ENCODE data around the gene CRIP2.

The CRIP2 gene

GRCh38 chr14:105465209-105466031 lies 9.2 kb upstream of the CRIP2 start:
- Histone ChIP-seq H3K4me3 (IDR thresholded peaks at IDR 0.05; ENCODE audit: insufficient read depth, low read depth, low read length) (no peak overlapping the region), H3K4me1 (ENCODE audit: low read depth, poor library complexity, severe bottlenecking) (no peaks in the 10 kb centered on the region), H4K20me1 (ENCODE audit: insufficient read depth) (no peaks in the 10 kb centered on the region), H3K27ac (no peak overlapping the region), H3K4me2 (no peak overlapping the region), H3K36me3 (ENCODE audit: insufficient read depth) (no peaks in the 10 kb centered on the region), H3K79me2 (ENCODE audit: insufficient read depth, low read depth) (no peaks in the 10 kb centered on the region), H3K9ac (no peak overlapping the region), H3K27me3 (ENCODE audit: insufficient read depth, low read depth) (no peaks in the 10 kb centered on the region; the same call in 1 of the 2 replicates), H2AFZ (ENCODE audit: low read depth) (no peak overlapping the region)
- TF ChIP-seq, protein P1, sequence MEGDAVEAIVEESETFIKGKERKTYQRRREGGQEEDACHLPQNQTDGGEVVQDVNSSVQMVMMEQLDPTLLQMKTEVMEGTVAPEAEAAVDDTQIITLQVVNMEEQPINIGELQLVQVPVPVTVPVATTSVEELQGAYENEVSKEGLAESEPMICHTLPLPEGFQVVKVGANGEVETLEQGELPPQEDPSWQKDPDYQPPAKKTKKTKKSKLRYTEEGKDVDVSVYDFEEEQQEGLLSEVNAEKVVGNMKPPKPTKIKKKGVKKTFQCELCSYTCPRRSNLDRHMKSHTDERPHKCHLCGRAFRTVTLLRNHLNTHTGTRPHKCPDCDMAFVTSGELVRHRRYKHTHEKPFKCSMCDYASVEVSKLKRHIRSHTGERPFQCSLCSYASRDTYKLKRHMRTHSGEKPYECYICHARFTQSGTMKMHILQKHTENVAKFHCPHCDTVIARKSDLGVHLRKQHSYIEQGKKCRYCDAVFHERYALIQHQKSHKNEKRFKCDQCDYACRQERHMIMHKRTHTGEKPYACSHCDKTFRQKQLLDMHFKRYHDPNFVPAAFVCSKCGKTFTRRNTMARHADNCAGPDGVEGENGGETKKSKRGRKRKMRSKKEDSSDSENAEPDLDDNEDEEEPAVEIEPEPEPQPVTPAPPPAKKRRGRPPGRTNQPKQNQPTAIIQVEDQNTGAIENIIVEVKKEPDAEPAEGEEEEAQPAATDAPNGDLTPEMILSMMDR (conservative IDR thresholded peaks at IDR 0.05; ENCODE audit: low read depth, low read length): no peak

GRCh38 chr14:105466531-105467248 lies 7.9 kb upstream of the CRIP2 start:
- H3K9ac ChIP-seq: no peak overlapping the region
- H3K4me3 ChIP-seq (IDR thresholded peaks at IDR 0.05; ENCODE audit: insufficient read depth, low read depth, low read length): no peak overlapping the region
- H3K36me3 ChIP-seq (ENCODE audit: insufficient read depth): no peaks in the 10 kb centered on the region
- TF ChIP-seq, protein P1 (conservative IDR thresholded peaks at IDR 0.05; ENCODE audit: low read depth, low read length): no peak
- H2AFZ ChIP-seq (ENCODE audit: low read depth): no peak overlapping the region
- H3K79me2 ChIP-seq (ENCODE audit: insufficient read depth, low read depth): no peaks in the 10 kb centered on the region
- no peak overlapping the region for H3K4me2 ChIP-seq
- H3K27me3 ChIP-seq (ENCODE audit: insufficient read depth, low read depth): no peaks in the 10 kb centered on the region; the same call in 1 of the 2 replicates
- no peak overlapping the region for H3K27ac ChIP-seq
- no peaks in the 10 kb centered on the region for H3K4me1 ChIP-seq (ENCODE audit: low read depth, poor library complexity, severe bottlenecking)
- no peaks in the 10 kb centered on the region for H4K20me1 ChIP-seq (ENCODE audit: insufficient read depth)

DNA sequence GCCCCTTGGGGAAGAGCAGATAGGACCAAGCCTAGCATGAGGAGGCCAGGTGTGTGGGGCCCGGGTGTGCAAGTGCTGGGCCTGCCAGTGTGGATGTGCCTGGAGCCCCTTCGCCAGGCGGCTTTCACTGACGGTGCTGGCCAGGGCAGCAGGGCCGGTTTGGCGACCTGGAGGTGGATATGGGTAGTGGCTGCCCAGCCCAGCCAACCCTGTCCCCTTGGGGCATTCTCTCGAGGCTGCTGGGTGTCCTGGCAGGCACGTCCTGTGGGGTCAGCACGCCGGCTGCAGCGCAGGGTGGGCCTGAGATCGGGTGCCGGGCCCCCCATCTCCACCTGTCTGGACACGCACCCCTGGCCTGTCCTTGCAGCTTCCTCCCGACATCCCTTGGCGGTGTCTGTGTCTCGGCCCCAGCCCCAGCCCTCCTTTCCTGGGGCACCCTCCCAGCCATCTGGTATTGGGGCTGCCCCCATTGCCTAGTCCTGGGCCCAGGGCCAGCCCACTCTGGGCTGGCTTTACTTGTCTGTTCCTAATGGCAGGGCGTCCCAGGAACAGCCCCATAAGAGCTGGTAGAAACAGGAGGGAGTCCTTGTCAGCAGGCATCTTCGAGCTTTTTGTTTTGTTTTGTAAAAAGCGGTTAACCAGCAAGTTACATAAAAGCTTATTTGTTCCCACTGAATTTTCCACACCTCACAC lies 7.2 kb upstream of the CRIP2 start:
- no peak overlapping the region for H3K4me2 ChIP-seq
- H3K79me2 ChIP-seq (ENCODE audit: insufficient read depth, low read depth): no peaks in the 10 kb centered on the region
- no peaks in the 10 kb centered on the region for H4K20me1 ChIP-seq (ENCODE audit: insufficient read depth)
- H3K4me1 ChIP-seq (ENCODE audit: low read depth, poor library complexity, severe bottlenecking): no peaks in the 10 kb centered on the region
- H2AFZ ChIP-seq (ENCODE audit: low read depth): no peak overlapping the region
- H3K27me3 ChIP-seq (ENCODE audit: insufficient read depth, low read depth): no peaks in the 10 kb centered on the region; the same call in 1 of the 2 replicates
- H3K9ac ChIP-seq: no peak overlapping the region
- no peaks in the 10 kb centered on the region for H3K36me3 ChIP-seq (ENCODE audit: insufficient read depth)
- TF ChIP-seq, protein P1 (conservative IDR thresholded peaks at IDR 0.05; ENCODE audit: low read depth, low read length): no peak
- no peak overlapping the region for H3K27ac ChIP-seq
- no peak overlapping the region for H3K4me3 ChIP-seq (IDR thresholded peaks at IDR 0.05; ENCODE audit: insufficient read depth, low read depth, low read length)

DNA sequence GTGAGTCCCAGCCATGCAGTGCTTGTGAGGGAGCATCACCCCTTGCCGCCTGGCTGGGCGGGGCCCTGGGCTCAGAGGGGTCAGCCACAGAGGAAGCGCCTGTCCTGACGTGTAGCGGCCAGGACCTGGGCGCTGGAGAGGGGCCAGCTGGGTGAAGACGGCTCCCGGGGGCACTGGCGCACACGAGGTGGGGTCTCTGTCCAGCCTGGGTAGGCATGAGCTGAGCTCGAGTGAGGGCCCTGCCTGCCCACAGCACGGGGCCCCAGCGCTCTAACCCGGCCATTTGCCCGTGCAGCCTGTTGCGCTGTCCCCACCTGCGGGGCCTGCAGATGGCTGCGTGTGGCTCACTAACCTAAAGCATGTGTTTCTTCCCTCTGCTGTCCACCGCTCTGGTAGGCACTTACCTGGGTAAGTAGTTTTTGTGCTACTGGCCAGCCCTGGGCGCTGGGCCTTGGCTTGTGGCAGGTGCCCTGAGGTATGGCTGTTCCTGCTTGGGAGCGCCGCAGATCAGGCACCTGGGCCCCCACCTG lies 6.6 kb upstream of the CRIP2 start:
- no peaks in the 10 kb centered on the region for H3K4me1 ChIP-seq (ENCODE audit: low read depth, poor library complexity, severe bottlenecking)
- H3K9ac ChIP-seq: no peak overlapping the region
- no peak overlapping the region for H3K4me2 ChIP-seq
- H3K79me2 ChIP-seq (ENCODE audit: insufficient read depth, low read depth): no peaks in the 10 kb centered on the region
- no peaks in the 10 kb centered on the region for H3K36me3 ChIP-seq (ENCODE audit: insufficient read depth)
- H3K27me3 ChIP-seq (ENCODE audit: insufficient read depth, low read depth): no peaks in the 10 kb centered on the region; the same call in 1 of the 2 replicates
- H3K4me3 ChIP-seq (IDR thresholded peaks at IDR 0.05; ENCODE audit: insufficient read depth, low read depth, low read length): no peak overlapping the region
- no peaks in the 10 kb centered on the region for H4K20me1 ChIP-seq (ENCODE audit: insufficient read depth)
- H3K27ac ChIP-seq: no peak overlapping the region
- TF ChIP-seq, protein P1 (conservative IDR thresholded peaks at IDR 0.05; ENCODE audit: low read depth, low read length): no peak
- H2AFZ ChIP-seq (ENCODE audit: low read depth): no peak overlapping the region

Measured in KMS-11 (cell line).